LHCN-M2 (cell line): Measurements from ENCODE around the gene MSL3. TPM values are rescaled to one million over a fixed set of nuclear protein-coding genes. Genes with fewer than 3 reads are reported as not detected.

ENCODE experiments used
- DNase-seq: peaks from one replicate; pipeline ENCODE4 v3.0.0-alpha.2; 2012; ENCODE audit warnings: low read depth
- polyA plus RNA-seq: library from polyadenylated mRNA; unstranded; fragments of >200 nt; gene quantifications from one replicate; pipeline ENCODE4 v1.2.1, GENCODE V29; 2012; ENCODE audit warnings: missing spikeins
- total RNA-seq: library from RNA; depleted of rRNA; stranded (reverse); fragments of >200 nt; gene quantifications from 2 replicates; pipeline ENCODE4 v1.2.3, GENCODE V29; 2014; rRNA removed

The MSL3 gene
- 21.9 and 27.7 TPM in 2 replicates for total RNA-seq
- polyA plus RNA-seq: 15.4 TPM

- peak; percentile 64 for DNase-seq
Observed at GRCh38 chrX:11757719-11758399, at the start of gene MSL3. MSL3 (plus strand) TSS chrX:11758237; CDS start chrX:11758264, 27 bp downstream.

GRCh38 chrX:11722304-11722703 is 35.7 kb upstream of the MSL3 start:
- no peak for DNase-seq

DNA sequence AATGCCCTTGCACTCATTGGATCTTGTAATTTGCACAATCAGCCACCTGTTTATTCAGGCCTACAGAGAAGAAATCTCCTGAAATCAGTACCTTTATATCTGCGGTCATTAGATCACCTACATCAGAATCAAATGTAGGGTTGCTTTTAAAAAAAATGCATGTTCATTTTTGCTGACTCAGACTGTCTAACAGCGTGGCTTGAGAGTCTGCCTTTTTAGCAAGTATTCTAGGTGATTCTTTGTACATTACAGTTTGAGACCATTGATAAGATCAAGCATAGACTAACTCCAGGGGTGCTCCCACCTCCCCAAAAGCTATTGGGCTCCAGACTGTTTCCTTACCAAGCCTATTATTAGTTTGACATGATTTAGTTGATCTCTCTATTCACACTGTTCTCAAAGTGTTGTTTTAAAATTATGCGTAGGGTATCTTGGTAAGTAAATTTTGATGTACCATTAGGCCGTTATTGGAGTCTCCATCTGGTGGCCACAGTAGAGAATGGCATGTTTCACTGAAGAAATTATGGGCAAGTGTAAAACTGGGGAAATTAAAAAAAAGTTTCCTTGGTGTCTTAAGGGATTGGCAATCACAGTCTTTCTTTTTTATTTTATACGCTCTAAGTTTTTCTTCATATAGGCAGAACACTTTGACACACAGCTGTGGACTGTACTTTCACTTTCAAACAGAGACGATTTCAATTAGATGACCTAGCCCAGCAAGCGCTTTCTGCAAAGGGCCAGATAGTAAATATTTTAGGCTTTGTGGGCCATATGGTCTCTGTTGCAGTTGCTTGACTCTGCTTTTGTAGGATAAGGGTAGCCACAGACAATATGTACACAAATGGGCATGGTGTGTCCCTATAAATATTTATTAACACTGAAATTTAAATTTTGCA is 33.7 kb upstream of the MSL3 start:
- peak; percentile 20 for DNase-seq

DNA sequence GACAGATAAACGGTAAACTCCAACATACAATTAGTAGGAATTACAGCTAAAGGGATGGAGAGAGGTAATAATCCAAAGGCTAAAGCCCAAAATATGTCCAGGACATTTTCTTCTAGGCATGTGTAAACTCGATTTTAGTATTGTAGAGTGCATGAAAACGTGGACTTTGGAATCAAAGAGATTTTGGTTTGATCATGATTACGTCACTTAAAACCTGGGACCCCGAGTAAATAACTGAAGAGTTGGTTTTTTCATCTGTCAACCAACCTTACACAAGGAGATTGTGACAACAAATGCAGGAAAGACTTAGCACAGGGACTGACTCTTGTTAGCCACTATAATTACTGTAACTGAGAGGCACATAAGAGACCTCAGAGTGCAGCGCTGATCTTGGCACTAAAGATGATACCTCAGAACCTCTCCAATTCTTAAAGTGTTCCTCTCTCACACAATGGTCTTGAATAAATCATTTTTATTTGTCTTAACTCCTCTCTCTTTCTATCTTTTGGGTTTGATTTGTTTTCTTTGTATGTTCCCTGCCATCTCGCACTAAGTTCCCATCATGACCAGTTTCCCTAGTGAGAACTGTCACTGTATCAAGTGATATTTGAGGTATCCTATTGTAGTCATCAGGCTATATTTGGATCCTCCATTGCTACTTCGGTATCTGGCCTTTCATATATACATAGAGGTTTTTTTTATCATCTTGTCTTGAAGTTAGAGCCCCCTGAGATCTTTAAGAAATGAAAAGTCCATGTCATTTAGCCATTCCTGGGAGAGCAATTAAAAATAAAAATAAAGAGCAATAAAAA is 32.2 kb upstream of the MSL3 start:
- DNase-seq: no peak

GRCh38 chrX:11728556-11728955 is 29.5 kb upstream of the MSL3 start:
- DNase-seq: no peak

DNA sequence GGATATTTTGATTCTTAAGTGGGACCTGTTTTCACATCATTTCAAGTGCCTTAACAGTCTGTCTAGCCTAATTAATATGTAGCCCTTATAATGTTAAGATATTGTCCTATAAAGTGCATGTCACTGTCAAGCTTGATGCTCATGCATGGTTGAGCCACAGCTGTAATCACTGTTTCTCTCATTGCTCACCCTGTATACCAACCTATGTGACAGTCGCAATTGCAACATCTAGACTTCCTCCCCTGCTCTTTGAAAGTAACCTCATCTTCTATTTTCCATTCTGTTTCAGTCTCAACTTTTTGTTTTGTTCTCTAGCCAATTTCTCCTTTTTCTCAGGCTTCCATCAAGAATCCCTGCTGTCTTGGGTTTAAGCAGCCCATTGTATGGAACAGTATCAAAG is 24.4 kb upstream of the MSL3 start:
- DNase-seq: no peak

GRCh38 chrX:11739776-11740175 is 18.3 kb upstream of the MSL3 start:
- no peak for DNase-seq

- DNase-seq: no peak
Observed at GRCh38 chrX:11740794-11741193, 17.2 kb upstream of the MSL3 start.

GRCh38 chrX:11741574-11741973 is 16.5 kb upstream of the MSL3 start:
- DNase-seq: no peak

GRCh38 chrX:11745881-11746280 is 12.2 kb upstream of the MSL3 start:
- no peak for DNase-seq

DNA sequence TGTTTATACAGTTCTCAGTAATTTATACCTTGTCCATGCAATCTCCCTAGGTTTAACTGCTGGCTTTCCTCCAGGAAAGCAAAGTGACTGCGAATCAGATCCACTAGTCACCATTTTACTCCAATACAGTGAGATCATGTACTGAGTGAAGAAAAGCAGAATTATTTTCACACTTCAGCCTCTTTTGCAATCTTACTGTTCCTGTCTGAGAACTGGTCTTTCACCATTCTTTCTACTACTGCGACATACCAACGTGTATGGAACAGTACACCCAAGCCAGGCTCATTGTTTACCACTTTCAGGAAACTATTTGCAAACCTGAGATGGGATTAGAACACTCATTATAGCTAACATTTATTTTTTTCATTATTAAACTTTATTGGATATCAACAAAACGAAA is 8.0 kb upstream of the MSL3 start:
- no peak for DNase-seq

DNA sequence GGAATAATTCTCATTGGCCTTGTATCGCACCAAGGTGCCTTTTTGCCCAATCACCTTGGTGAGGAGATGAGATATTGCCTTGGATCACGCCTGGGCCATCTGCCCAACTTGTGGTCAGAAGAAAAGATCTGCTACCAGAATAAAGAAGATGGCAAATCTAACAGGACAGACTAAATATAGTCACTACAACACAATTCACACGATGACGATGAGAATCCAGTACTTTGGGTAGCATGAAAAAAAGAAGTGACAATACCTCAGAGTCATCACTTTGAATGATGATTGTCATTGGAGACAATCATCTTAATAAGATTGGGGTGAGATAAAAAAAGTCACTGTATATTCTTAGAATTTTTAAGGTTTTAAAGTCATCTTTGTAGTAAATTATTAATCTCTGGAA is 7.3 kb upstream of the MSL3 start:
- DNase-seq: no peak

GRCh38 chrX:11751261-11751660 is 6.8 kb upstream of the MSL3 start:
- no peak for DNase-seq

DNA sequence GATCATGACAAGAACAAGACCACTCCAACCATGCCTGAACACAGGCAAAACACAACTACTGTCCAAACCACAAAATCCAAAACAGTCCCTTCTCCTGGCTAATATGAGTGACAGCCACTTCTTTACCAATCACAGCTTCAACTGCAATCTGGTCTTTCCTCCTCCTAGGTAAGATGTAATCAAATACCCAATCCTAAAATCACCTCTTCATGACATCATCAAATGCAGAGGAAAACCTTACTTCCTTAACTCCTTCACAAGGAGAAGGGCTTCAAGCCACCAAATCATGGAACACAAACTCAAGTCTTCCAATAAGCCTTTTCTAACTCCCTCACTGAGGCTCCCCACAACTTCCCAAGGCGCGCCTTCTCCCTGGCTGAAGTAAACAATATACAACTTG is 4.4 kb upstream of the MSL3 start:
- DNase-seq: no peak

DNA sequence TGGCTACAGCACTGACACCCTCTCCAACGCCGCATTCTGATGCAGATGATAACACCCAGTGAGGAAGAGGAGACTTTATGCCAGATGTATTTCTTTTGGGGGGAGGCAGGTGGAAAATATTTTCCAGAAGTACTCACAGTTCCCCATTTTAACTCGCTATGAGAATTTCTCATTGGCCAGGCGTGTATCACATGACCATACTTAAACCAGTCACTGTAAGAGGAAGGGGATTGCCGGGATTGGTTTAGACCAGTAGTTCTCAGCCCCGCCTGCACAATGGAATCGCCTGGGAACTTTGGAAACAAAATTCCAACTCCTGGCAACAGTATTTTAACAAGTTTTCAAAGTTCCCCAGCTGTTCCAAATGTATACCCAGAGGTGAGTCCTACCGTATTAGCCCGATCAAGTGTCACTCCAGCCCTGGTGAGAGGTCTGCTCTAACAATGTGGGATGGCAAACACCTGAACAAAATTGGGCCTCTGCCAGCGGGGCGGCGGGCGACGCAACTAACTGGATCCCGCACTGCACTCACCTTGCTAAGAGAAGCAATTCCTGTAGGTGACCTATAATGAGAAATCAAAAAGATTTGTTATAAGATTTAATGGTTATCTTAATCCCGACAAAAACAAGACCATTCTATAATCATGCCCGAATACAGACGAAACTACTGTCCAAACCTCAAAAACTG is 2.9 kb upstream of the MSL3 start:
- DNase-seq: no peak

GRCh38 chrX:11755724-11756123 is 2.3 kb upstream of the MSL3 start:
- DNase-seq: no peak

- DNase-seq: no peak
Observed at GRCh38 chrX:11756354-11757318, 1.4 kb upstream of the MSL3 start.

DNA sequence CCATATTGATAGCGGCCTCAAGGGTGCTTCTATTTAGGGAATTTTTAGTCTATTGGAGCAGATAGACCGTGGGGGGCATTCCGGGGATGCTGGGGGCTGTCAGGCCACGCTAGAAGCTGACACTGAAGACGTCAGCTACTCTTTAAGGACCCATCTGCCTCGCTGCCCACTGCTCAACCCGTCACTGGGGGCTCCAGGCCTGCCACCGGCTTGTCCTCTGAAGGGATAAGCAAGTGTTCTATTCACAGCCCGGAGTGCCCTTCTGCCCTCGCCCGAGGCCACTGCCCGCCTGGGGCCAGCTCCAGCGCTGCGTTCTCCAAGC is 679 bp upstream of the MSL3 start:
- DNase-seq: no peak

- peak; percentile 74 for DNase-seq
Observed at GRCh38 chrX:11758400-11759171, 549 bp downstream of the MSL3 start.

DNA sequence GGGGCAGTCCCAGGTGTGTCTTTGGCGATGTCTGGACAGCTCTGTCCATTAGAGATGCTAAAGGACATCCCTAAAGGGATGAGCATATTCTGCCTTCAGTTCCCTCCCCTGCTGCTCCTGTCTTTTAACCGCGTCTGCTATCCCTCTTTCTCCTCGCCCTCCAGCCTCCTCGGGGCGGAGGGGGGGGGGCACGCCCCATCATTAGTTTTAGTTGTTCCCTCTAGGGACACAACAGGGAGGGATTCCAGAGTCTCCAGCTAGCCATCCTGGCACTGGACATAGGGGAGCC is 1.1 kb downstream of the MSL3 start:
- DNase-seq: no peak
